ENCODE data around the gene CLEC7A.

Gene CLEC7A

GRCh38 chr12:10094646-10095395 is 35.2 kb downstream of the CLEC7A start:
- peak; percentile 43 for DNase-seq (ENCODE audit: low spot score)

- no peak for DNase-seq (ENCODE audit: low spot score)
Observed at GRCh38 chr12:10088955-10089900, 40.8 kb downstream of the CLEC7A start.

- no peak for DNase-seq (ENCODE audit: low spot score)
Observed at GRCh38 chr12:10088031-10088430, 42.0 kb downstream of the CLEC7A start.

- no peak for DNase-seq (ENCODE audit: low spot score)
Observed at GRCh38 chr12:10086387-10086786, 43.6 kb downstream of the CLEC7A start.

GRCh38 chr12:10084733-10085132 is 45.3 kb downstream of the CLEC7A start:
- DNase-seq (ENCODE audit: low spot score): no peak

- no peak for DNase-seq (ENCODE audit: low spot score)
Observed at GRCh38 chr12:10082117-10082874, 47.7 kb downstream of the CLEC7A start.

- DNase-seq (ENCODE audit: low spot score): no peak
Observed at GRCh38 chr12:10075451-10075850, 54.5 kb downstream of the CLEC7A start.

GRCh38 chr12:10073261-10073660 is 56.7 kb downstream of the CLEC7A start:
- no peak for DNase-seq (ENCODE audit: low spot score)

- no peak for DNase-seq (ENCODE audit: low spot score)
Observed at GRCh38 chr12:10072131-10072530, 57.9 kb downstream of the CLEC7A start.

- DNase-seq (ENCODE audit: low spot score): no peak
Observed at GRCh38 chr12:10070380-10070779, 59.6 kb downstream of the CLEC7A start.

- DNase-seq (ENCODE audit: low spot score): no peak
Observed at GRCh38 chr12:10069976-10070375, 60.0 kb downstream of the CLEC7A start.

GRCh38 chr12:10069099-10069498 is 60.9 kb downstream of the CLEC7A start:
- DNase-seq (ENCODE audit: low spot score): peak; percentile 51

GRCh38 chr12:10068644-10069043 is 61.4 kb downstream of the CLEC7A start:
- DNase-seq (ENCODE audit: low spot score): peak; percentile 64

- peak; percentile 62 for DNase-seq (ENCODE audit: low spot score)
Observed at GRCh38 chr12:10067942-10068341, 62.1 kb downstream of the CLEC7A start.

- no peak for DNase-seq (ENCODE audit: low spot score)
Observed at GRCh38 chr12:10067264-10067663, 62.7 kb downstream of the CLEC7A start.
